ENCODE measurements around the gene HOXA4.

- TF ChIP-seq CTCF (IDR thresholded peaks at IDR 0.05) (no peak), FOXP4 (CRISPR knock-in tag; IDR thresholded peaks at IDR 0.05) (no peak), SP1 (CRISPR knock-in tag; conservative IDR thresholded peaks at IDR 0.05) (no peak), ZNF263 (CRISPR knock-in tag; IDR thresholded peaks at IDR 0.05; ENCODE audit: low read depth) (no peak), JUN (CRISPR knock-in tag; IDR thresholded peaks at IDR 0.05) (no peak), ATF3 (CRISPR knock-in tag; conservative IDR thresholded peaks at IDR 0.05) (no peak), E2F4 (CRISPR knock-in tag; IDR thresholded peaks at IDR 0.05; ENCODE audit: borderline replicate concordance, low read depth) (no peak), E2F1 (CRISPR knock-in tag; IDR thresholded peaks at IDR 0.05) (no peak), ATF2 (CRISPR knock-in tag; IDR thresholded peaks at IDR 0.05; ENCODE audit: borderline replicate concordance, low read depth) (no peak), NFE2L1 (CRISPR knock-in tag; IDR thresholded peaks at IDR 0.05) (no peak), TCF7 (CRISPR knock-in tag; IDR thresholded peaks at IDR 0.05; ENCODE audit: low read depth) (no peak), CREM (CRISPR knock-in tag; IDR thresholded peaks at IDR 0.05) (no peak), KAT7 (CRISPR knock-in tag; IDR thresholded peaks at IDR 0.05; ENCODE audit: borderline replicate concordance) (no peak), ZNF423 (CRISPR knock-in tag; IDR thresholded peaks at IDR 0.05) (no peak)
Observed at GRCh38 chr7:27163288-27164044, 32.9 kb upstream of the HOXA4 start.

Measured in WTC11 (cell line).